Measurements from ENCODE around the gene MYMK.

- no peak for TF ChIP-seq CTCF (IDR thresholded peaks at IDR 0.05; ENCODE audit: low read depth, low read length, poor library complexity, severe bottlenecking)
- TF ChIP-seq EZH2phosphoT487 (IDR thresholded peaks at IDR 0.05; ENCODE audit: borderline replicate concordance, low read length), result no peak
These were observed 31.3 kb downstream of the MYMK start for GRCh38 chr9:133493428-133493827.

All from DOHH2 (cell line).